ENCODE measurements around the gene KLF8.

Gene KLF8

DNA sequence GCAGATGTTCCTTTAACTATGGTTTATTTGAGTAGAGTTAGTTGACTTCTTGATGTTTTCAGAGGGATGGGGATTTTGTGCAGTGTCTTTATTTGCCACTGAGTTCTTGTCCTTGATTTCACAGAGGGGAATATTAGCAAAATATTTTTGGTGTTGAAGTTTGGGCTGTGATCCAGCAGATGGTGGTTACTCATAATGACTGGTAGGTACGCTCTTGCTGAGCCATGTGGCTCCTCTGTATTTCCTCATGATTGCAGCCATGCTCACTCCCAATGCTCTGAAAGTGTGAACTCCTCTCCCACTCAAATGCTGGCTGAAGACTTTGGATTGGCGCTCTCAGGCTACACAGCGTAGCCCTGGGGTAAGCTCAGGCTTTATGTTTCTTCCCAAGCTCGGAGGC, 77.7 kb downstream of the KLF8 start (continued):
- TF ChIP-seq, protein P1, sequence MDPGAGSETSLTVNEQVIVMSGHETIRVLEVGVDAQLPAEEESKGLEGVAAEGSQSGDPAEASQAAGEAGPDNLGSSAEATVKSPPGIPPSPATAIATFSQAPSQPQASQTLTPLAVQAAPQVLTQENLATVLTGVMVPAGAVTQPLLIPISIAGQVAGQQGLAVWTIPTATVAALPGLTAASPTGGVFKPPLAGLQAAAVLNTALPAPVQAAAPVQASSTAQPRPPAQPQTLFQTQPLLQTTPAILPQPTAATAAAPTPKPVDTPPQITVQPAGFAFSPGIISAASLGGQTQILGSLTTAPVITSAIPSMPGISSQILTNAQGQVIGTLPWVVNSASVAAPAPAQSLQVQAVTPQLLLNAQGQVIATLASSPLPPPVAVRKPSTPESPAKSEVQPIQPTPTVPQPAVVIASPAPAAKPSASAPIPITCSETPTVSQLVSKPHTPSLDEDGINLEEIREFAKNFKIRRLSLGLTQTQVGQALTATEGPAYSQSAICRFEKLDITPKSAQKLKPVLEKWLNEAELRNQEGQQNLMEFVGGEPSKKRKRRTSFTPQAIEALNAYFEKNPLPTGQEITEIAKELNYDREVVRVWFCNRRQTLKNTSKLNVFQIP (CRISPR knock-in tag; IDR thresholded peaks at IDR 0.05; ENCODE audit: borderline replicate concordance, low read depth), result no peak

DNA sequence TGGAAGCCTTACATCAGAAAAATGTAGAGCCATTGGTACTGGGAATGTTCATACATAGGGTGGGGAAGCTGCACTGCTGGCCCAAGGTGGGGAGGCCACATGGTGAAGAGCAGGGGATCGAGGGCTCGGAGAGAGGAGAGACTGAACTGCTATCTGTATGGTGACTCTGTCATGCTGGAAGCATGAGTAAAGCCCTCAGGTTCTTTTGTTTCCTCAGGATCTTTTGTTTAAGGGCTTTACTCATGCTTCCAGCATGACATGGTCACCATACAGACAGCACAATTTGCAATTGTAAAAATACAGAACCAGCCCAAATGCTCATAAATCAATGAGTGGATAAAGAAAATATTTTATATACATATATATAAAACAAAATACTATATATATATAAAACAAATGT, 78.4 kb downstream of the KLF8 start:
- ATAC-seq, result no peak

DNA sequence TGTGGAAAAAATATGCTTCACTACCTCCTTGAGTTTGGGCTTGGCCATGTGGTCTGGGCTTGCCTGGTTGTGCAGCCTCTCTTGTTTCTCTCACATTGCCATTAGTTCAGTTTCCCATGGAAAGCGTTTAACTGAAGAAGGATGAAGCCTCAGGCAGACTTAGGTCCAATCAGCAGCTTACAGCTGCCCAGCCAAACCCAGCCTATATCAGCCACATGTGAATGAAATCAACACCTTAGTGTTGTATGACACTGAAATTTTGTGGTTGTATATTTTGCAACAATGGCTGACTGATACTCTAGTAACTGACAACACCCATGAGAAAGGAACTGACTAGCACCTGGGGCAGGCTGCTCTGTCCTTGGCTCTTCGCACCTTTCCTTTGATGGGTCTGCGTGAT, 81.2 kb downstream of the KLF8 start:
- TF ChIP-seq SNAI2 (CRISPR knock-in tag; IDR thresholded peaks at IDR 0.05), result no peak
- TF ChIP-seq ESRRG (CRISPR knock-in tag; IDR thresholded peaks at IDR 0.05), result no peak
- TF ChIP-seq BACH2 (CRISPR knock-in tag; IDR thresholded peaks at IDR 0.05; ENCODE audit: borderline replicate concordance), result no peak
- TF ChIP-seq OSR1 (CRISPR knock-in tag; IDR thresholded peaks at IDR 0.05), result no peak
- TF ChIP-seq, protein P2, sequence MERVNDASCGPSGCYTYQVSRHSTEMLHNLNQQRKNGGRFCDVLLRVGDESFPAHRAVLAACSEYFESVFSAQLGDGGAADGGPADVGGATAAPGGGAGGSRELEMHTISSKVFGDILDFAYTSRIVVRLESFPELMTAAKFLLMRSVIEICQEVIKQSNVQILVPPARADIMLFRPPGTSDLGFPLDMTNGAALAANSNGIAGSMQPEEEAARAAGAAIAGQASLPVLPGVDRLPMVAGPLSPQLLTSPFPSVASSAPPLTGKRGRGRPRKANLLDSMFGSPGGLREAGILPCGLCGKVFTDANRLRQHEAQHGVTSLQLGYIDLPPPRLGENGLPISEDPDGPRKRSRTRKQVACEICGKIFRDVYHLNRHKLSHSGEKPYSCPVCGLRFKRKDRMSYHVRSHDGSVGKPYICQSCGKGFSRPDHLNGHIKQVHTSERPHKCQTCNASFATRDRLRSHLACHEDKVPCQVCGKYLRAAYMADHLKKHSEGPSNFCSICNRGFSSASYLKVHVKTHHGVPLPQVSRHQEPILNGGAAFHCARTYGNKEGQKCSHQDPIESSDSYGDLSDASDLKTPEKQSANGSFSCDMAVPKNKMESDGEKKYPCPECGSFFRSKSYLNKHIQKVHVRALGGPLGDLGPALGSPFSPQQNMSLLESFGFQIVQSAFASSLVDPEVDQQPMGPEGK (CRISPR knock-in tag; IDR thresholded peaks at IDR 0.05; ENCODE audit: borderline replicate concordance), result no peak
- TF ChIP-seq ISL1 (CRISPR knock-in tag; IDR thresholded peaks at IDR 0.05), result no peak
- TF ChIP-seq GLIS3 (CRISPR knock-in tag; IDR thresholded peaks at IDR 0.05), result no peak
- TF ChIP-seq, protein P3, sequence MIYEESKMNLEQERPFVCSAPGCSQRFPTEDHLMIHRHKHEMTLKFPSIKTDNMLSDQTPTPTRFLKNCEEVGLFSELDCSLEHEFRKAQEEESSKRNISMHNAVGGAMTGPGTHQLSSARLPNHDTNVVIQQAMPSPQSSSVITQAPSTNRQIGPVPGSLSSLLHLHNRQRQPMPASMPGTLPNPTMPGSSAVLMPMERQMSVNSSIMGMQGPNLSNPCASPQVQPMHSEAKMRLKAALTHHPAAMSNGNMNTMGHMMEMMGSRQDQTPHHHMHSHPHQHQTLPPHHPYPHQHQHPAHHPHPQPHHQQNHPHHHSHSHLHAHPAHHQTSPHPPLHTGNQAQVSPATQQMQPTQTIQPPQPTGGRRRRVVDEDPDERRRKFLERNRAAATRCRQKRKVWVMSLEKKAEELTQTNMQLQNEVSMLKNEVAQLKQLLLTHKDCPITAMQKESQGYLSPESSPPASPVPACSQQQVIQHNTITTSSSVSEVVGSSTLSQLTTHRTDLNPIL (CRISPR knock-in tag; IDR thresholded peaks at IDR 0.05; ENCODE audit: low read depth), result no peak
- no peak for TF ChIP-seq RARB (CRISPR knock-in tag; IDR thresholded peaks at IDR 0.05)
- no peak for TF ChIP-seq ZNF8 (CRISPR knock-in tag; IDR thresholded peaks at IDR 0.05)
- TF ChIP-seq ZC3H10 (CRISPR knock-in tag; IDR thresholded peaks at IDR 0.05), result no peak
- no peak for TF ChIP-seq ZNF70 (CRISPR knock-in tag; IDR thresholded peaks at IDR 0.05)
- no peak for TF ChIP-seq PPARA (CRISPR knock-in tag; IDR thresholded peaks at IDR 0.05; ENCODE audit: borderline replicate concordance)
- TF ChIP-seq, protein P1 (CRISPR knock-in tag; IDR thresholded peaks at IDR 0.05; ENCODE audit: borderline replicate concordance, low read depth), result no peak
- TF ChIP-seq ARNTL (CRISPR knock-in tag; IDR thresholded peaks at IDR 0.05; ENCODE audit: borderline replicate concordance, low read depth), result no peak
- ATAC-seq, result no peak

More for the DNA sequence above, 78.4 kb downstream of the KLF8 start:
- TF ChIP-seq TCF4 (CRISPR knock-in tag; IDR thresholded peaks at IDR 0.05; ENCODE audit: borderline replicate concordance) (no peak), GLIS3 (CRISPR knock-in tag; IDR thresholded peaks at IDR 0.05) (no peak), ZFP3 (CRISPR knock-in tag; IDR thresholded peaks at IDR 0.05) (no peak), TOX (CRISPR knock-in tag; IDR thresholded peaks at IDR 0.05; ENCODE audit: borderline replicate concordance) (no peak)

DNA sequence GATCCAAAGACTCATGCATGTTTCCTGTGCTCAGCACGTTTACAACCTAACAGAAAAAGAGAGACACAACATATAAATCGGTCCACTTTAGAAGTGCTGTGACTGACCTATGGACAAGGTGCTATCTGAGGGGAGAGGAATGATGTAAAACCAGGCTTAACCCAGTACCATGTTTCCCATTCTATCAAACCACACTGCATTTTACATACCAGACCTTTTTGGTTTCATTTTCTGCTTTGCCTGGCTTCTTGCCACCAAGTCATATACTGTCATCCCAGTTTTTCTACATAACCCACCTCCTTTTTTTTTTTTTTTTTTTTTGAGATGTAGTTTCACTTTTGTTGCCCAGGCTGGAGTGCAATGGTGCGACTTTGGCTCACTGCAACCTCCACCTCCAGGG, 82.2 kb downstream of the KLF8 start:
- no peak for ATAC-seq
- TF ChIP-seq ZFP3 (CRISPR knock-in tag; IDR thresholded peaks at IDR 0.05) (no peak), ZNF8 (CRISPR knock-in tag; IDR thresholded peaks at IDR 0.05) (no peak), OSR1 (CRISPR knock-in tag; IDR thresholded peaks at IDR 0.05) (no peak), TCF4 (CRISPR knock-in tag; IDR thresholded peaks at IDR 0.05; ENCODE audit: borderline replicate concordance) (no peak), CSDC2 (CRISPR knock-in tag; IDR thresholded peaks at IDR 0.05) (no peak), RARB (CRISPR knock-in tag; IDR thresholded peaks at IDR 0.05) (no peak), ESRRG (CRISPR knock-in tag; IDR thresholded peaks at IDR 0.05) (no peak), ZC3H10 (CRISPR knock-in tag; IDR thresholded peaks at IDR 0.05) (no peak), ZNF70 (CRISPR knock-in tag; IDR thresholded peaks at IDR 0.05) (no peak), PPARA (CRISPR knock-in tag; IDR thresholded peaks at IDR 0.05; ENCODE audit: borderline replicate concordance) (no peak), ARNTL (CRISPR knock-in tag; IDR thresholded peaks at IDR 0.05; ENCODE audit: borderline replicate concordance, low read depth) (no peak), BACH2 (CRISPR knock-in tag; IDR thresholded peaks at IDR 0.05; ENCODE audit: borderline replicate concordance) (no peak)
- TF ChIP-seq, protein P1 (CRISPR knock-in tag; IDR thresholded peaks at IDR 0.05; ENCODE audit: borderline replicate concordance, low read depth), result no peak
- TF ChIP-seq, protein P3 (CRISPR knock-in tag; IDR thresholded peaks at IDR 0.05; ENCODE audit: low read depth), result no peak
- TF ChIP-seq, protein P4, sequence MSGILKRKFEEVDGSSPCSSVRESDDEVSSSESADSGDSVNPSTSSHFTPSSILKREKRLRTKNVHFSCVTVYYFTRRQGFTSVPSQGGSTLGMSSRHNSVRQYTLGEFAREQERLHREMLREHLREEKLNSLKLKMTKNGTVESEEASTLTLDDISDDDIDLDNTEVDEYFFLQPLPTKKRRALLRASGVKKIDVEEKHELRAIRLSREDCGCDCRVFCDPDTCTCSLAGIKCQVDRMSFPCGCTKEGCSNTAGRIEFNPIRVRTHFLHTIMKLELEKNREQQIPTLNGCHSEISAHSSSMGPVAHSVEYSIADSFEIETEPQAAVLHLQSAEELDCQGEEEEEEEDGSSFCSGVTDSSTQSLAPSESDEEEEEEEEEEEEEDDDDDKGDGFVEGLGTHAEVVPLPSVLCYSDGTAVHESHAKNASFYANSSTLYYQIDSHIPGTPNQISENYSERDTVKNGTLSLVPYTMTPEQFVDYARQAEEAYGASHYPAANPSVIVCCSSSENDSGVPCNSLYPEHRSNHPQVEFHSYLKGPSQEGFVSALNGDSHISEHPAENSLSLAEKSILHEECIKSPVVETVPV (CRISPR knock-in tag; IDR thresholded peaks at IDR 0.05), result no peak
- TF ChIP-seq, protein P5, sequence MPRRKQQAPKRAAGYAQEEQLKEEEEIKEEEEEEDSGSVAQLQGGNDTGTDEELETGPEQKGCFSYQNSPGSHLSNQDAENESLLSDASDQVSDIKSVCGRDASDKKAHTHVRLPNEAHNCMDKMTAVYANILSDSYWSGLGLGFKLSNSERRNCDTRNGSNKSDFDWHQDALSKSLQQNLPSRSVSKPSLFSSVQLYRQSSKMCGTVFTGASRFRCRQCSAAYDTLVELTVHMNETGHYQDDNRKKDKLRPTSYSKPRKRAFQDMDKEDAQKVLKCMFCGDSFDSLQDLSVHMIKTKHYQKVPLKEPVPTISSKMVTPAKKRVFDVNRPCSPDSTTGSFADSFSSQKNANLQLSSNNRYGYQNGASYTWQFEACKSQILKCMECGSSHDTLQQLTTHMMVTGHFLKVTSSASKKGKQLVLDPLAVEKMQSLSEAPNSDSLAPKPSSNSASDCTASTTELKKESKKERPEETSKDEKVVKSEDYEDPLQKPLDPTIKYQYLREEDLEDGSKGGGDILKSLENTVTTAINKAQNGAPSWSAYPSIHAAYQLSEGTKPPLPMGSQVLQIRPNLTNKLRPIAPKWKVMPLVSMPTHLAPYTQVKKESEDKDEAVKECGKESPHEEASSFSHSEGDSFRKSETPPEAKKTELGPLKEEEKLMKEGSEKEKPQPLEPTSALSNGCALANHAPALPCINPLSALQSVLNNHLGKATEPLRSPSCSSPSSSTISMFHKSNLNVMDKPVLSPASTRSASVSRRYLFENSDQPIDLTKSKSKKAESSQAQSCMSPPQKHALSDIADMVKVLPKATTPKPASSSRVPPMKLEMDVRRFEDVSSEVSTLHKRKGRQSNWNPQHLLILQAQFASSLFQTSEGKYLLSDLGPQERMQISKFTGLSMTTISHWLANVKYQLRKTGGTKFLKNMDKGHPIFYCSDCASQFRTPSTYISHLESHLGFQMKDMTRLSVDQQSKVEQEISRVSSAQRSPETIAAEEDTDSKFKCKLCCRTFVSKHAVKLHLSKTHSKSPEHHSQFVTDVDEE (CRISPR knock-in tag; IDR thresholded peaks at IDR 0.05), result no peak
